ENCODE results near the gene DSCAM.

DSCAM gene

GRCh38 chr21:40117236-40117635, 729.7 kb downstream of the DSCAM start:
- no peak overlapping the region for H3K4me3 ChIP-seq (ENCODE audit: low read depth, low read length)
- no peak for TF ChIP-seq CTCF (IDR thresholded peaks at IDR 0.05; ENCODE audit: low read depth, low read length)

- TF ChIP-seq CTCF (IDR thresholded peaks at IDR 0.05; ENCODE audit: low read depth, low read length), result no peak
- no peak overlapping the region for H3K4me3 ChIP-seq (ENCODE audit: low read depth, low read length)
Measured at GRCh38 chr21:40115775-40116174, 731.2 kb downstream of the DSCAM start.

- no peak for TF ChIP-seq CTCF (IDR thresholded peaks at IDR 0.05; ENCODE audit: low read depth, low read length)
- no peak overlapping the region for H3K4me3 ChIP-seq (ENCODE audit: low read depth, low read length)
Measured at GRCh38 chr21:40102682-40103081, 744.3 kb downstream of the DSCAM start.

GRCh38 chr21:40099809-40100208, 747.1 kb downstream of the DSCAM start:
- TF ChIP-seq CTCF (IDR thresholded peaks at IDR 0.05; ENCODE audit: low read depth, low read length), result no peak
- H3K4me3 ChIP-seq (ENCODE audit: low read depth, low read length), result no peak overlapping the region

- H3K4me3 ChIP-seq (ENCODE audit: low read depth, low read length), result no peak overlapping the region
- TF ChIP-seq CTCF (IDR thresholded peaks at IDR 0.05; ENCODE audit: low read depth, low read length), result no peak
Measured at GRCh38 chr21:40095477-40095876, 751.5 kb downstream of the DSCAM start.

GRCh38 chr21:40080385-40080784, 766.6 kb downstream of the DSCAM start:
- no peak overlapping the region for H3K4me3 ChIP-seq (ENCODE audit: low read depth, low read length)
- TF ChIP-seq CTCF (IDR thresholded peaks at IDR 0.05; ENCODE audit: low read depth, low read length), result no peak

- no peak for TF ChIP-seq CTCF (IDR thresholded peaks at IDR 0.05; ENCODE audit: low read depth, low read length)
- H3K4me3 ChIP-seq (ENCODE audit: low read depth, low read length), result no peak overlapping the region
Measured at GRCh38 chr21:40074710-40075109, 772.2 kb downstream of the DSCAM start.

All from WI38 (cell line).